K562 (cell line): ENCODE results near the gene APC2. TPM values are rescaled to one million over a fixed set of nuclear protein-coding genes. Genes with fewer than 3 reads are reported as not detected.

Experiments used
- CAMTA2 ChIP-seq: fragments of 250-450 bp; sonication (Bioruptor Pico); conservative IDR thresholded peaks from 2 replicates; pipeline ENCODE4 v1.5.1; 2022
- CEBPZ ChIP-seq: fragments of 150-350 bp; IDR thresholded peaks from 2 replicates; pipeline ENCODE4 v1.6.1; 2014; ENCODE audit warnings: low read depth, mild to moderate bottlenecking, low read length, borderline replicate concordance
- HDAC3 ChIP-seq: fragments of 450-650 bp; IDR thresholded peaks from 2 replicates; pipeline ENCODE4 v1.6.1; 2018; ENCODE audit warnings: borderline replicate concordance, mild to moderate bottlenecking, moderate library complexity; ENCODE audit not compliant: partially characterized antibody
- HMG20B ChIP-seq: fragments of 250-450 bp; sonication (Bioruptor Pico); IDR thresholded peaks from 2 replicates; pipeline ENCODE4 v1.5.0; 2021; ENCODE audit warnings: mild to moderate bottlenecking
- JUN ChIP-seq, 2 experiments: sonication (generic) in 1 of 2; formaldehyde crosslinking in 1 of 2; IDR thresholded peaks; 2 replicates each; pipeline versions ENCODE4 v1.6.1 to v1.8.0; 2012 to 2022; ENCODE audit warnings: borderline replicate concordance in 2 of 2, mild to moderate bottlenecking in 2 of 2, improper control_type of control experiment in 1 of 2, low read depth in 1 of 2, low read length in 1 of 2, missing genetic modification reagents in 1 of 2
- MAZ ChIP-seq, 2 experiments: fragments of 450-650 bp in 1 of 2; sonication (generic) in 1 of 2; formaldehyde crosslinking; IDR thresholded peaks in 1 of 2; conservative IDR thresholded peaks in 1 of 2; 2 replicates each; pipeline versions ENCODE4 v1.4.0 to v1.5.0; 2020; ENCODE audit warnings: mild to moderate bottlenecking in 1 of 2, missing genetic modification reagents in 1 of 2
- MBD1 ChIP-seq: fragments of 250-450 bp; sonication (Bioruptor Pico); IDR thresholded peaks from 2 replicates; pipeline ENCODE4 v1.8.0; 2022; ENCODE audit warnings: inconsistent platforms
- MEIS2 ChIP-seq: fragments of 450-650 bp; IDR thresholded peaks from 2 replicates; pipeline ENCODE4 v1.6.1; 2014; ENCODE audit warnings: mild to moderate bottlenecking; ENCODE audit not compliant: partially characterized antibody
- SAFB ChIP-seq: fragments of 200-400 bp; formaldehyde crosslinking; IDR thresholded peaks from 2 replicates; pipeline ENCODE4 v1.6.1; 2017; ENCODE audit warnings: low read depth, low read length, borderline replicate concordance
- SAFB2 ChIP-seq: fragments of 200-400 bp; formaldehyde crosslinking; IDR thresholded peaks from 2 replicates; pipeline ENCODE4 v1.6.1; 2018; ENCODE audit warnings: borderline replicate concordance, low read length, low read depth, moderate library complexity; ENCODE audit not compliant: severe bottlenecking
- SIX5 ChIP-seq, 2 experiments: IDR thresholded peaks; 2 replicates each; pipeline ENCODE4 v1.6.1; 2011; ENCODE audit warnings: low read length in 2 of 2, borderline replicate concordance in 1 of 2, low read depth in 1 of 2, mild to moderate bottlenecking in 1 of 2, moderate library complexity in 1 of 2; ENCODE audit not compliant: insufficient read depth in 1 of 2
- THAP12 ChIP-seq: fragments of 250-450 bp; sonication (Bioruptor Pico); IDR thresholded peaks from 2 replicates; pipeline ENCODE4 v1.9.0; 2021; ENCODE audit warnings: mild to moderate bottlenecking, inconsistent platforms
- ZNF311 ChIP-seq: fragments of 250-450 bp; sonication (Bioruptor Pico); IDR thresholded peaks from 2 replicates; pipeline ENCODE4 v1.4.0; 2020; ENCODE audit warnings: mild to moderate bottlenecking, moderate library complexity
- ZNF740 ChIP-seq, 3 experiments: fragments of 200-800 bp in 1 of 3; sonication (Bioruptor generic) in 1 of 3; sonication (generic) in 1 of 3; formaldehyde crosslinking in 1 of 3; IDR thresholded peaks; 2 replicates each; pipeline versions ENCODE4 v1.6.1 to v1.8.0; 2016 to 2022; ENCODE audit warnings: mild to moderate bottlenecking in 2 of 3, missing compliant biosample characterization in 2 of 3, missing genetic modification characterization in 2 of 3, missing genetic modification reagents in 1 of 3
- polyA plus RNA-seq, 8 experiments: library from polyadenylated mRNA; depleted of rRNA in 4 of 8; stranded (reverse) in 5 of 8; unstranded in 3 of 8; fragments of >200 nt; fragmentation: Nextera tagmentation in 2 of 8; fragmentation: Illumina TruSeq in 1 of 8; extraction: Ambion mirVana in 2 of 8; extraction: Trizol in 1 of 8; gene quantifications; 2 replicates each; pipeline versions ENCODE4 v1.2.1 to v1.2.3, GENCODE V29; 2011 to 2014; ENCODE audit warnings: inconsistent platforms in 1 of 8, missing spikeins in 1 of 8
- total RNA-seq, 7 experiments: library from RNA; depleted of rRNA in 6 of 7; stranded (reverse); fragments of >200 nt in 6 of 7; fragmentation: Illumina TruSeq in 2 of 7; extraction: Trizol in 2 of 7; gene quantifications; 2 replicates each; pipeline versions ENCODE4 v1.2.1 to v1.2.3, GENCODE V29; 2011 to 2021; ENCODE audit warnings: low replicate concordance in 1 of 7

Gene APC2
- total and polyA plus RNA-seq, 9 of the 15 experiments (the other 6 are each of a cell fraction or from before 2014, with no cell fraction given) = 0.01 to 0.40 (median 0.05) TPM; not detected in 3

- 0 out of 2 replicates have a peak, but pooled peaks have one; percentile 14 for TF ChIP-seq JUN (IDR thresholded peaks at IDR 0.05; ENCODE audit: borderline replicate concordance, low read depth, low read length)
- TF ChIP-seq JUN (CRISPR knock-in tag; IDR thresholded peaks at IDR 0.05; ENCODE audit: borderline replicate concordance) = no peak
- no peak for TF ChIP-seq THAP12 (CRISPR knock-in tag)
- no peak for TF ChIP-seq ZNF311 (CRISPR knock-in tag)
- TF ChIP-seq MBD1 (CRISPR knock-in tag) = no peak
- no peak for TF ChIP-seq HDAC3
- no peak for TF ChIP-seq SAFB2
- TF ChIP-seq HMG20B = no peak
- peak; percentile 84 to 95 for TF ChIP-seq MAZ (CRISPR knock-in tag; conservative IDR thresholded peaks at IDR 0.05 in 1 of 2, IDR thresholded peaks at IDR 0.05 in 1 of 2)
- TF ChIP-seq MEIS2 = peak; percentile 36
- no peak for TF ChIP-seq SIX5 (IDR thresholded peaks at IDR 0.05; ENCODE audit: borderline replicate concordance in 1 of 2, insufficient read depth in 1 of 2, low read depth in 1 of 2, low read length in 2 of 2)
- TF ChIP-seq CAMTA2 (CRISPR knock-in tag) = no peak
- TF ChIP-seq ZNF740 (CRISPR knock-in tag; IDR thresholded peaks at IDR 0.05) = no peak; the same call in 1 of the 2 replicates
- TF ChIP-seq ZNF740 (tag; IDR thresholded peaks at IDR 0.05) = no peak
- TF ChIP-seq SAFB = no peak
- TF ChIP-seq CEBPZ = no peak
Measured at GRCh38 chr19:1490311-1491113, 40.6 kb downstream of the APC2 start, which contains the start of gene PCSK4 (continued).
